Choroid plexus epithelial cell (primary cell): ENCODE data around the gene CTNNA3.

Source experiments
- DNase-seq: peaks from one replicate; pipeline ENCODE4 v3.0.0-alpha.2; 2010; ENCODE audit warnings: low read depth
- H3K4me3 ChIP-seq: 2 replicates; pipeline ENCODE4 v1.5.1; 2011; ENCODE audit warnings: low read depth, mild to moderate bottlenecking, control low read depth, low read length, moderate library complexity
- CTCF ChIP-seq: conservative IDR thresholded peaks from 2 replicates; pipeline ENCODE4 v1.5.1; 2011; ENCODE audit warnings: low read depth, mild to moderate bottlenecking, control low read depth, inconsistent platforms, low read length, moderate library complexity

CTNNA3 gene

GRCh38 chr10:66283064-66283463, 1412.9 kb downstream of the CTNNA3 start:
- TF ChIP-seq CTCF, result no peak
- DNase-seq, result no peak
- no peak overlapping the region for H3K4me3 ChIP-seq

- H3K4me3 ChIP-seq, result no peak overlapping the region
- no peak for DNase-seq
- TF ChIP-seq CTCF, result no peak
Measured at GRCh38 chr10:66281327-66281726, 1414.7 kb downstream of the CTNNA3 start.

GRCh38 chr10:66277481-66277880, 1418.5 kb downstream of the CTNNA3 start:
- no peak for TF ChIP-seq CTCF
- no peak overlapping the region for H3K4me3 ChIP-seq
- DNase-seq, result no peak

GRCh38 chr10:66273966-66274519, 1422.0 kb downstream of the CTNNA3 start:
- no peak overlapping the region for H3K4me3 ChIP-seq
- no peak for DNase-seq
- no peak for TF ChIP-seq CTCF

GRCh38 chr10:66265398-66265797, 1430.6 kb downstream of the CTNNA3 start:
- TF ChIP-seq CTCF, result no peak
- no peak for DNase-seq
- H3K4me3 ChIP-seq, result no peak overlapping the region

- DNase-seq, result no peak
- TF ChIP-seq CTCF, result no peak
- no peak overlapping the region for H3K4me3 ChIP-seq
Measured at GRCh38 chr10:66259836-66260235, 1436.2 kb downstream of the CTNNA3 start.

GRCh38 chr10:66258693-66259092, 1437.3 kb downstream of the CTNNA3 start:
- no peak for TF ChIP-seq CTCF
- H3K4me3 ChIP-seq, result no peak overlapping the region
- DNase-seq, result no peak
